ENCODE data around the gene DMD. TPM values are rescaled to one million over a fixed set of nuclear protein-coding genes. Genes with fewer than 3 reads are reported as not detected.

Gene DMD
- total RNA-seq, 1 experiment from 2014 or later, result 47.2 TPM

- peak in 1 of 2 experiments; percentile 11 for DNase-seq
- POLR2A ChIA-PET, result no interaction called here
- no peaks in the 10 kb centered on the region for H3K36me3 Mint-ChIP-seq (ENCODE audit: insufficient read depth, unreplicated experiment)
- no peaks in the 10 kb centered on the region for H3K9me3 Mint-ChIP-seq (ENCODE audit: unreplicated experiment)
- H3K9me3 ChIP-seq, result no peaks in the 10 kb centered on the region
- no peaks in the 10 kb centered on the region for H3K4me1 ChIP-seq
- TF ChIP-seq CTCF (IDR thresholded peaks at IDR 0.05; ENCODE audit: insufficient read depth in 1 of 2, low read depth in 1 of 2, low read length in 1 of 2, severe bottlenecking in 1 of 2, unreplicated experiment in 1 of 2), result no peak
- no TSS peak for BruUV-seq (replicated peaks)
- no peaks in the 10 kb centered on the region for H3K4me1 Mint-ChIP-seq (ENCODE audit: low read depth, unreplicated experiment)
- CTCF ChIA-PET, result no interaction called here
- intact Hi-C loops (cut with micrococcal nuclease; ENCODE audit: unreplicated experiment), result no loop called here
- H3K4me3 ChIP-seq (ENCODE audit: low read depth, low read length), result no peak overlapping the region
- no peak overlapping the region for H3K27ac Mint-ChIP-seq (ENCODE audit: unreplicated experiment)
- H3K36me3 ChIP-seq (ENCODE audit: control insufficient read depth, insufficient read depth, low read length), result no peaks in the 10 kb centered on the region
- peak overlapping the region; percentile 52 for H3K4me3 Mint-ChIP-seq (ENCODE audit: unreplicated experiment)
- H3K27me3 ChIP-seq (replicated peaks; ENCODE audit: control insufficient read depth, insufficient read depth, low read length), result no peaks in the 10 kb centered on the region
- no peaks in the 10 kb centered on the region for H3K27me3 Mint-ChIP-seq (ENCODE audit: insufficient read depth, unreplicated experiment)
Measured at GRCh38 chrX:31323658-31324057, 1887.7 kb downstream of the DMD start.

- ChIA-PET POLR2A (no interaction called here), CTCF (interaction anchor here (0.6 to 0.7 kb wide), 2 partner anchors 13 to 502 kb away, joined by 3 to 4 read pairs; no protein-coding TSS in a partner anchor)
- Mint-ChIP-seq H3K9me3 (ENCODE audit: unreplicated experiment) (no peaks in the 10 kb centered on the region), H3K27ac (ENCODE audit: unreplicated experiment) (no peak overlapping the region), H3K4me1 (ENCODE audit: low read depth, unreplicated experiment) (no peaks in the 10 kb centered on the region), H3K4me3 (ENCODE audit: unreplicated experiment) (no peak overlapping the region), H3K36me3 (ENCODE audit: insufficient read depth, unreplicated experiment) (no peaks in the 10 kb centered on the region), H3K27me3 (ENCODE audit: insufficient read depth, unreplicated experiment) (no peaks in the 10 kb centered on the region)
- BruUV-seq (replicated peaks), result no TSS peak
- H3K4me1 ChIP-seq, result peaks cover 4% of the 10 kb centered on the region
- no peaks in the 10 kb centered on the region for H3K27me3 ChIP-seq (replicated peaks; ENCODE audit: control insufficient read depth, insufficient read depth, low read length)
- H3K4me3 ChIP-seq (ENCODE audit: low read depth, low read length), result no peak overlapping the region
- no peak for DNase-seq
- no peaks in the 10 kb centered on the region for H3K9me3 ChIP-seq
- intact Hi-C loops (cut with micrococcal nuclease; ENCODE audit: unreplicated experiment), result no loop called here
- TF ChIP-seq CTCF (IDR thresholded peaks at IDR 0.05; ENCODE audit: insufficient read depth in 1 of 2, low read depth in 1 of 2, low read length in 1 of 2, severe bottlenecking in 1 of 2, unreplicated experiment in 1 of 2), result no peak
- no peaks in the 10 kb centered on the region for H3K36me3 ChIP-seq (ENCODE audit: control insufficient read depth, insufficient read depth, low read length)
Measured at GRCh38 chrX:31320740-31321139, 1890.6 kb downstream of the DMD start.

DNA sequence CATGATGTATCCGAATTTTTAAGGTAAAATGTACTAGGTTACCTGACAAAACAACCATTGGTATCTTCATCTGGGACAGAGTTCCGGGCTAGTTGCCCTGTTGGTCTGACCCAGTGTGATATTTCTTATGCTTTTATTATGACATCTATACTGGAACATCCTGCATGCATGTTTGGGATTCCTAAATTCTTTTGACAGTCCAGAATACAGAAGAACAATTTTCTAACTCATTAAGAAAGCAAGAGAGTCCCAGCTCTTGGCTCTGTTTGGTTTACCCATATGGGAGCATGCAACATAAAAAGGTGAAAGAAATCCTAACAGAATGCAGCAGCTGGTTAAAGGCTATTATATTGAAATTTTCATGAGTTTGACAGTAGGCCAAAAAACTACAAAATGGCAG is 1891.8 kb downstream of the DMD start:
- Mint-ChIP-seq H3K9me3 (ENCODE audit: unreplicated experiment) (no peaks in the 10 kb centered on the region), H3K4me1 (ENCODE audit: low read depth, unreplicated experiment) (peaks cover 3% of the 10 kb centered on the region), H3K27ac (ENCODE audit: unreplicated experiment) (no peak overlapping the region), H3K27me3 (ENCODE audit: insufficient read depth, unreplicated experiment) (no peaks in the 10 kb centered on the region), H3K4me3 (ENCODE audit: unreplicated experiment) (no peak overlapping the region), H3K36me3 (ENCODE audit: insufficient read depth, unreplicated experiment) (no peaks in the 10 kb centered on the region)
- intact Hi-C loops (cut with micrococcal nuclease; ENCODE audit: unreplicated experiment), result no loop called here
- Histone ChIP-seq H3K36me3 (ENCODE audit: control insufficient read depth, insufficient read depth, low read length) (no peaks in the 10 kb centered on the region), H3K27me3 (replicated peaks; ENCODE audit: control insufficient read depth, insufficient read depth, low read length) (no peaks in the 10 kb centered on the region), H3K9me3 (no peaks in the 10 kb centered on the region), H3K4me3 (ENCODE audit: low read depth, low read length) (no peak overlapping the region), H3K4me1 (peaks cover 10% of the 10 kb centered on the region)
- BruUV-seq (replicated peaks), result no TSS peak
- no peak for DNase-seq
- POLR2A ChIA-PET, result no interaction called here
- CTCF ChIA-PET, result no interaction called here
- no peak for TF ChIP-seq CTCF (IDR thresholded peaks at IDR 0.05; ENCODE audit: insufficient read depth in 1 of 2, low read depth in 1 of 2, low read length in 1 of 2, severe bottlenecking in 1 of 2, unreplicated experiment in 1 of 2)

All from Caco-2 (cell line).